GM13976 (cell line): Measurements from ENCODE around the gene LHPP.
"Not testable (repeated sequence)": the region's sequence is repeated elsewhere in the genome, so short reads cannot be mapped to it uniquely, and the experiment has no call there.

Experiments used
- DNase-seq: peaks from one replicate; pipeline ENCODE4 v3.0.0; 2012; ENCODE audit warnings: low spot score
- in situ Hi-C: fragments of 300-500 bp; cut with MboI; formaldehyde crosslinking; loops from one replicate; pipeline ENCODE4 v1.12.0; 2022; ENCODE audit warnings: low sequenced_read_pairs, mixed read lengths, inconsistent platforms; ENCODE audit not compliant: unreplicated experiment
- TF ChIP-seq, protein P1 (sequence below): IDR thresholded peaks from 2 replicates; pipeline ENCODE4 v1.5.1; 2012; ENCODE audit warnings: borderline replicate concordance, mild to moderate bottlenecking; ENCODE audit not compliant: insufficient read depth; ENCODE audit errors: extremely low read depth, missing control alignments, control extremely low read depth

The LHPP gene

DNA sequence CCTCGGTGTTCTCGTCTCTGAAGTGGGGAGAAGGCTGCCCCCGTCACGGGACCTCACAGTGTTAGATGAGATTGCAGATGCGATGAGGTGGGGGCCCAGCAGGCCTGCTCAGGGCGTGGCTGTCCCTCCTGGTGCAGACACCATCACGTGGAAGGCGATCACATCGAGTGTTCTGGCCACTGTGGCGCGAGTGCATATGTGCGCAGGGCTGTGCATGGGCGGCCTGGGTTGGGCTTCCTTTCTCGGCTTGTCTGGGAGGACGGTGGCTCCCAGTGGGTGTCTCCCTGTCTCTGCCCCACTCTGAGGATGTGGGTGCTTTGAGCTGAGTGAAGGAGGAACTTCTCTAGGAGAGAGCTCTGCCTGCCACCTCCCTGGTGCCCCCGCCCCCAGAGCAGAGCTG, 83.1 kb downstream of the LHPP start:
- in situ Hi-C loops, result loop anchor here (25.0 kb wide), 1 partner anchor 293 kb away; no protein-coding TSS in a partner anchor
- TF ChIP-seq, protein P1, sequence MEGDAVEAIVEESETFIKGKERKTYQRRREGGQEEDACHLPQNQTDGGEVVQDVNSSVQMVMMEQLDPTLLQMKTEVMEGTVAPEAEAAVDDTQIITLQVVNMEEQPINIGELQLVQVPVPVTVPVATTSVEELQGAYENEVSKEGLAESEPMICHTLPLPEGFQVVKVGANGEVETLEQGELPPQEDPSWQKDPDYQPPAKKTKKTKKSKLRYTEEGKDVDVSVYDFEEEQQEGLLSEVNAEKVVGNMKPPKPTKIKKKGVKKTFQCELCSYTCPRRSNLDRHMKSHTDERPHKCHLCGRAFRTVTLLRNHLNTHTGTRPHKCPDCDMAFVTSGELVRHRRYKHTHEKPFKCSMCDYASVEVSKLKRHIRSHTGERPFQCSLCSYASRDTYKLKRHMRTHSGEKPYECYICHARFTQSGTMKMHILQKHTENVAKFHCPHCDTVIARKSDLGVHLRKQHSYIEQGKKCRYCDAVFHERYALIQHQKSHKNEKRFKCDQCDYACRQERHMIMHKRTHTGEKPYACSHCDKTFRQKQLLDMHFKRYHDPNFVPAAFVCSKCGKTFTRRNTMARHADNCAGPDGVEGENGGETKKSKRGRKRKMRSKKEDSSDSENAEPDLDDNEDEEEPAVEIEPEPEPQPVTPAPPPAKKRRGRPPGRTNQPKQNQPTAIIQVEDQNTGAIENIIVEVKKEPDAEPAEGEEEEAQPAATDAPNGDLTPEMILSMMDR, result no peak
- no peak for DNase-seq

DNA sequence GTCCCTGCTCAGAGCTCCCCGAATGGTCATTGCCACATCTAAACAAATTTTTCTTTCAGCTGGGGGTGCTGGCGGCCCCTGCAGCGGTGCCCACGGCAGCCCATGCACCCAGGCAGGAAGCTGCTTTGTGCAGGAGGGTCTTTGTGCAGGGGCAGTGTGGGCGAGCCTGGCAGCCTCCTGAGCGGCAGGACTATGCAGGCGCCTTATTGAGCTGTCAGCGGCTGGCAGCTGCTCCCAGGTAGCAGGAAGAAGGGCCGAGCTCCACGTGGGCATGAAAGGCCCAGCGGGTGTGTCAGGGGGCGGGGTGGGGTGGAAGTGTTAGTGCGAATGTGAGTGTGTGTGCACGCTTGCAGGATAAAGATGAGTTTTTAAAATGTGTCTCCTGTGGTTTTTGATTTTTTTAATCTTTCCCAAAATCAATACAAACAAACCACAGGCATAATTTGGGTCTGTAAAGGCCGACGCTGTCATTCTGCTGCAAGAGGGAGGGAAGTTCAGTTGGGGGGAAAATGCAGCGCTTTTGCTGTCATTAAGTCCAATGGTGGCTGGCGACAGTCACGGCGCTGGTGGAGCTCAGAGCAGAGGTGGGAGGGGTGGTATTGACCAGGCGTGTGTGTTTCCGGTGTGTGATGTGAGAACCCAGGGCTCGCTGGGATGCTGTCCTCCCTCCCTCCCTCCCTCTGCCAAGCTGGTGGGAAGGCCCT, 83.9 kb downstream of the LHPP start:
- DNase-seq, result no peak
- TF ChIP-seq, protein P1, result no peak
- in situ Hi-C loops, result loop anchor here (25.0 kb wide), 1 partner anchor 292 kb away; no protein-coding TSS in a partner anchor

DNA sequence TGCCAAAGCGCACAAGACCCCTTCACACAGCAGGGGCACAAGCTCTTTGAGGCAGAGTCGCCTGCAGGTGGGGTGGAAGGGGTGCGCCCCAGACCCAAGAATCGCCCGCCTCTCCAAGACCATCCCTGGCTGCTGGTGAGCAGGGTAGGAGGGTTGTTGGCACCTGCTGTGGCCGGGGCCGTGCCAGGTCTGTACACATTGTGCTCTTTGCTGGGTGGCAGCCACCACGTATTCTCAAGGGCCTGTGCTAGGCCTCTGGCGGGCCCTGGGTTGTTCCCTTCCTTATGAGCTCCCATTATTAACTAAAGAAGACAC, 84.4 kb downstream of the LHPP start:
- TF ChIP-seq, protein P1, result no peak
- in situ Hi-C loops, result loop anchor here (25.0 kb wide), 1 partner anchor 291 kb away; no protein-coding TSS in a partner anchor
- DNase-seq, result no peak

DNA sequence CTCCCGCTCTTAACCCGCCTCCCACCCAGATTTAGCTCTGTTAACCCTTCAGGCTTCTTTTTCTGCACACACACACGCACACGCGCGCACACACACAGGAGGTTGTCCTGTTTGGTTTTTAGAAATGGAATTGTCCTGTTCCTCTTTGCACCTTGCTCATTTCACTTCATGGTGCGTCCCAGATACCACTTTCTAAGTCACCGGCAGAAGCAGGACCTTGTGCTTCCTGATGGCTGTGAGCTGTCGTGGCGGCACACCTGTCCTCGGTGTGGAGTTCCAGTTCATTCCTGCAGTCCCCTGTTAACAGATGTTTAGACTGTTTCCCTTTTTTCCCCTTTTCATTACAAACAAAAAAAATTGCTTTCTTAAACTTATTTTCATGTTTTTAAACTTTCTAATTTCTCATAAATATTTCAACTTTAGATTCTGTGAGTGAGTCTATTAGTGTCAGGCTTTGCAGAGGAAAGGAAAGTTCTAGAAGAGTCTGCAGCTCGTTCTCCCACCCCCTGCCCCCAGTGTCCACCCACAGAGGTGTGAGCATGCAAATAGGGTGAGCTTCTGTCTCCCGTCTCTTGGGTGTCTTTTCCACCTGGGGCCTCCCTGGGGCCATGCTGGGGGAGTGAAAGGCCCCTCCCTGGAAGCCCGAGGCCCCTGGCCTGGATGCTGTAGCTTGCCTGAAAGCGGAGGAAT, 85.5 kb downstream of the LHPP start:
- TF ChIP-seq, protein P1, result no peak
- in situ Hi-C loops, result loop anchor here (25.0 kb wide), 1 partner anchor 290 kb away; no protein-coding TSS in a partner anchor
- no peak for DNase-seq

DNA sequence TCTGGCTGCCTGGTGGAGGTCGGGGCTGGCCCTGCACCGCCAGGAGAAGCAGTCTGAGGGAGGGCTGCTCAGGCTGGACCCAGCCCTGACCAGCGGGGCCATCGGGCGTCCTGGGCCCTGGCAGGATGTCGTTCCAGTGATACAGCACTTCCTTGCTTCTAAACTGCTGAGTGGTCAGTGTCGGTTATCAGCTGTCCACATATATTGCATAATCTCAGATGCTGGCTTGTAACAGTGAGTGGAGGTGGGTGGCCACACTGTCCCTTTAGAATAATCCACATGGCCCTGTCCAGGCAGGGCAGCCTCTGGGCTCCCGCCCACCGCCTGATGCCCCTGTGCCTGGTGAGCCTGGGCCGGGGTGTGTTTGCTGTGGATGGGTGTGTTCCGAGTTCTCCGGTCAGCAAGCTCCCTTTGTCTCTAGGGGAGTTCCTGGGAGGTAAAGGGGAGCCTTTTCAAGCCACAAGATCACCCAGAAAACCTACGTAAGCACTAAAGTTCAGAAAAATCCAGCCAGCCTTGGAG, 86.1 kb downstream of the LHPP start:
- no peak for DNase-seq
- in situ Hi-C loops, result loop anchor here (25.0 kb wide), 1 partner anchor 290 kb away; no protein-coding TSS in a partner anchor
- TF ChIP-seq, protein P1, result no peak

DNA sequence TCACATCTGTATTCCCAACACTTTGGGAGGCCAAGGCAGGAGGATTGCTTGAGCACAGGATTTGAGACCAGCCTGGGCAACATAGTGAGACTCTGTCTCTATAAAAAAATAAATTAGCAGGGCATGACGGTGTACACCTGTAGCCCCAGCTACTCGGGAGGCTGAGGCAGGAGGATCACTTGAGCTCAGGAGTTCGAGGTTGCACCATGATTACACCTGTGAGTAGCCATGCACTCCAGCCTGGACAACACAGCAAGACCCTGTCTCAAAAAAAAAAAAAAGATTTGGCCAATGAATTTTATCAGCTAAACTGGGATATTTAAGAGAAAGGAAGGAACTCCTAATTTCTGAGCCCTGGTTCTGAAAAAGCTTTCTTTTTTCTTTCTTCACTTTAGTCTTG, 87.5 kb downstream of the LHPP start:
- DNase-seq, result not testable (repeated sequence)
- in situ Hi-C loops, result loop anchor here (25.0 kb wide), 1 partner anchor 288 kb away; no protein-coding TSS in a partner anchor
